ENCODE data around the gene DNAL4. TPM values are rescaled to one million over a fixed set of nuclear protein-coding genes. Genes with fewer than 3 reads are reported as not detected.

The DNAL4 gene
- total RNA-seq, 1 donor from 2014 or later, result 7.6 TPM

DNA sequence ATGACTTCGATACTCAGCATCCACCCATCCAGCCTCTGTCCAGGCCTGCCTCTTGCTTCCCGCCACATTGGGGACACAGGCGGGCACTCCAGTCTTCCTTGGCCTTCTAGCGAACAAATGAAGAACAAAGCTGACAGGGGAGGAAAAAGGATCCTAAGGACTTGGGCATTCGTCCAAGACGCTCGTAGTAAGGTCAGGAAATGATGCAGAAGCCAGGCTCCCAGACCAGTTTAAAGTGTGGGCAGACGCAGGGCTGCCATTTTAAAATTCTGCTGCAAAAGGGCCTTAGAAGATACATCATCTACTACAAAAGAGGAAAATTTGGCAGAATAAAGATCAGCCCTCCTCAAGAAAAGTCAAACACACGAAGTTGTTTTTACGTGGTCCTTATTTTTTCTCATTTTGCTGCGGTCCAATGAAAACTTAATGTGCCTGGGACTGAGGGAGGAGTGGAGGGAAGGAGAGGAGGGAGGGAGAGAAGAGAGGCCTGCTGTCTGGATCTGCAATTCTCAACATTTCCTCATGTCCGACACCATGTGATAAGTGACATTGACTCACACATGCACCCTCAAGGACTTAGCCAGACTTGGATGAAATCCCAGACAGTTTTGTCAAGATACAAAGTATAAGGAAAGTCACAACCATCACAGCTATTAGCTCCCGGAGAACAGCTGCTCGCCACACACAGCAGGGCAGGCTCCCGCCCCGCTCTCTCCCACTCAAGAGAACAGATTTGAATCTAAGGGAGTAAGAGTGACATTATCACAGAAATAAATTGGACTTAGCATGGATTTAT, 5.7 kb downstream of the DNAL4 start:
- intact Hi-C loops (cut with micrococcal nuclease), result no loop called here

DNA sequence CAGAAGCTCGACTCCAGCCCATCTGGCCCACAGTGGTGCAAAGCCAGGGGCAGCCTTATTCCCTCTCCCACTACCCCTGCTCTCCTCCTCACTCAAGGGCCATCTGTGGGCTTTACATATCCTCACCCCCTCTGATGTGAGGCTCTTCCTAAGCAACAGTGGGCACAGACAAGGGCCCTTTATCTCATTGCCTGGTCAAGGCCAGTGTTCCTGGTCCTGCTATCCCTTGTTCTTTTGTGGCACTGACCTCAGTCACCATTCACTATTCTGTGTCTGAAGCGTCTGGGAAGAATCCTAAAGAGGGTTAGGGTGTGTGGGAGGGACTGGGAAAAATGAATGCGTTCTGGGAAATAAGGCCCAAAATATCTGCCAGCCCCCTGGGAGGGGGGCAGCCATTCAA, 7.3 kb downstream of the DNAL4 start:
- intact Hi-C loops (cut with micrococcal nuclease), result no loop called here

DNA sequence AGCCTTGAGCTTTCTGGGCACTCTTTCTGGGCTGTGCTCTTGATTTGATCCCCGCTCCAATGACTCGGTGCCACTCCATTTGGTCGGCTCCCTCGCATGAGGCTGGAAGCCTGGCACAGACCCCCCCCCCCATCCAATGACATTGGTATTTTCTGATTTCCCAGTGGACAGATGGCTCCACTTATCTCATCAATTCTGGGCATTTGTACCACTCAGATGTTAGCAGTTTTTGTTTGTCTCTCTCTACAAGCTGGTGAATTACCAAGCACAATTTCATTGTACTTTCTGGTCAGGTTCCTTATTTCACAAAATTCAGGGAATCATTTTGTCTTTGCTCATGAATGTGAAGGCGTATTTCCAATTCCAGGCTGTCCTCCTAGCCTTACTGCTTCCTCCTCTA, 9.1 kb downstream of the DNAL4 start:
- intact Hi-C loops (cut with micrococcal nuclease), result no loop called here

DNA sequence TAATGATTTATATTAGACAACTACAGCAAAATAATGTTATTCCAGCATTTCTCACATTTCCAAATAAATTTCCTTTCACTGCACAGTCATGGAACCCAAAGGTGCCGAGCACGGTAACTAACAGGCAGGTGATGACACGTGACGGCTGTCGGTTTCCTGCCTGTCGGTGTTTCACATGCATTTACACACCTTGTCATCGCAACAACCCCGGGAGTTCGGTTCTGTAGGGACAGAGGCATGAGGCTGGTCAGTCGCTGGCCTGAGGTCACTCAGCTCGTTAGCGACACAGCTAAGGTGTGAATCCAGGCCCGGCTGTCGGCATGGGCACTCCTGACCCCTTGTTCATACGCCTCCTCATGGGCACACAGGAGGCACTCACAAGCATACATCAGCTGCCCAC, 9.9 kb downstream of the DNAL4 start:
- intact Hi-C loops (cut with micrococcal nuclease), result no loop called here

DNA sequence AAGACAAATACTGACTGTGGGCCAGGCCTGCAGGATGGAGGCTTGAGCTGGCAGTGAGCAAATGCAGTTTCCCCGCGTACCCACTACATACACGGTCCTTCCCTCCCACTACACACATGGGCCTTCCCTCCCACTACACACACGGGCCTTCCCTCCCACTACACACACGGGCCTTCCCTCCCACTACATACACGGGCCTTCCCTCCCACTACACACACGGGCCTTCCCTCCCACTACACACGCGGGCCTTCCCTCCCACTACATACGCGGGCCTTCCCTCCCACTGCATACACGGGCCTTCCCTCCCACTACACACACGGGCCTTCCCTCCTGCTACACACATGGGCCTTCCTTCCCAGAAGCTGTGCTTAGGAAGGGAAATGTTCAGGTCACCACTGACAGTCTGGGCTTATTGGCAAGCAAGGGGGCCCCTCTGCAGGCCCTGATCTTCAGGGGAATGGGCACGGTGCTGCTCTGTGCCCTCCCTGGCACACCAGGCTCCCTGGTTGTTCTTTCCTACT, 10.8 kb downstream of the DNAL4 start:
- intact Hi-C loops (cut with micrococcal nuclease), result no loop called here

DNA sequence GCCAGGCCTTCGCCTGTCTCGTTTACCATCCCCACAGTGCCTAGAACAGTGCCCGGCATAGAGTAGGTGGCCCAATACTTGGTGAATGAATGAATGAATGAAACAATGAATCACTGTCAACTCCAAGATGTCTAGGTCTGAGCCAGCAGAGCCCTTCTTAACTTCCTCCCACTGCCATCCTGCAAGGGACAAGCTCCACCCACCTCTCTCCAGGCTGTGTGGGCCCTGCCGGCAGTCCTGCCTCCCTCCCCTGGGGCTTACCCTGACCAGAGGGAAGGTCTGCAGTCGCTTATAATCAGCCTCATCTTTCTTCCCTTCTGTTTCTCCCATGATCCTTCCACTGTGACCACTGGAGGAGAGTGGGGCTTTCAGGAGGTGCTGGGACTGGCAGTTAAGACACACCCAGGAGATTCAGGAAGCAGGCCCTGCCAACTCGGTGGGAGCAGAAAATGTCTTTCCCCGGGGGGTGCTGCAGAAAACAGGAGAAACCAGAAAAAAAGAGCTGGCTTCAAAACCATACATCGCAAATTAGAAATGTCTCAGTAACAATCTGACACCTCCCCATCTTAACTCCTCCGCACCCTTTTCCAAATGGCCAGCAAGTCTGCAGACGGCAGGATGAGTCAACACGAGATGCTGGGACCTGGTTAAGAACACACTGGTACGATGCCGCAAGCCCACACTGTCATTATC, 11.4 kb downstream of the DNAL4 start:
- intact Hi-C loops (cut with micrococcal nuclease), result no loop called here

DNA sequence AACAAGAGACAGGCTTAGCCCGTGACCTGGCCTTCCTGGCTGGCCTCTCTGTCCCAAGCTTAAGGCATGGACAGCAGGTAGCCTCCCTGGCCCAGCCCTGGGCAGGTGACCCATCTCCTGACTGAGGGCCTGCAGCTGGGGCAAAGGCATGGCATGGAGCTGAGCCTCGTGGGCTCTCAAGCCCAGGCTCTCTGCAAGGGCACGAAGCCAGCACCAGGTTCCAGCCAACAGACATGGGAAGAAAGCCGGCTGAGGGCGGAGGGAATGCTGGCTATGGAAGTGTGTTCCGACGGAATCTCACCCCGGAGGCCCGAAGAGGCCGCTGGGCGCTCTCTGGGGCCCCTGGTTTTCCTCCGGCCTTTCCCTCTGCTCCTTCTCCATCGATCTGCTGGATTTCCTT, 12.9 kb downstream of the DNAL4 start:
- intact Hi-C loops (cut with micrococcal nuclease), result no loop called here

DNA sequence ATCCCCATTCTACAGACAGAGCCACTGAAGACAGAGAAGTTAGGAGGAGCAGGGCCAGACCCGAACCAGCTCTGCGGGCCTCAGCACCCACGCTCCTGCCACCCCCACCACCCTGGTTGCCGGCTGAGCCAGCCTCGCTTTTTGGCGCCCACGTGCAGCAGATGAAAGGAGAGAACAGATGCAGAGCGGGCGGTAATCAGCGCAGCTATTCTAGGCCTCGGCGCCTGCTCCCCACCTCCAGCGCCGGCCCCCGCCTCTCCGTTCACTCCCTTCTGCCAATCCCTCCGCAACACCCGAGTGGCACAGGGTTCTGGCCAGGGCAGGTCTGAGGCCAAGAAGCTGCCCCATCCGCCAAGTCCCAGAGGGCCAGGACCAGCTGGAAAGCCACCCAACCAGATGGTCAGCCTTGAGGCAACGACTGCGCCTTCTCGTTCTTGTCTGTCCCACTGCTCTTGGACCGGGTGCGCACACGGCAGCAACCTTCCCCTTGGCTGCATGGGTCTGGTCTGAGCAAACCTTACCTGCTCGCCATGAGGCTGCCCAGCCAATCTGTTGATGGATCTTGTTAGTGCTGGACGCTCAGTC, 16.8 kb downstream of the DNAL4 start:
- intact Hi-C loops (cut with micrococcal nuclease), result no loop called here

DNA sequence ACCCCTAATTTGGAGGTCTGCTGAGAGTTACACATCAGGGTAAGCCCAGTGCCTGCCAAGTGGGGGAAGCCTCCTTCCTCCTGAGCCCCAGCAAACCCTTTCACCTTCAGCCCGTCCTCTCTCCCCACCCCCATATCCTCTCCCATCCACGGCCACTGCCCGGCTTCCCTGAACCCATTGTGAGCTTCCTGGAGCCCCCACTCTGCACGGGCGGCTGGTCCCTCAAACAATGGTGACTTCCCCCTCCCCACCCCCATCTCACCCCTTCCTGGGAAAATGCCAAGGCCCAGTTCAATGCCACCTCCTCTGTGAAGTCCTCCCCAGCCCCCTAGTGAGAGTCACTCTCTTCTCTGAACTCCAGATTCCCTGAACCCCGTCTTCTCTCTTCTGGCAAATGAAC, 17.9 kb downstream of the DNAL4 start:
- intact Hi-C loops (cut with micrococcal nuclease), result no loop called here

DNA sequence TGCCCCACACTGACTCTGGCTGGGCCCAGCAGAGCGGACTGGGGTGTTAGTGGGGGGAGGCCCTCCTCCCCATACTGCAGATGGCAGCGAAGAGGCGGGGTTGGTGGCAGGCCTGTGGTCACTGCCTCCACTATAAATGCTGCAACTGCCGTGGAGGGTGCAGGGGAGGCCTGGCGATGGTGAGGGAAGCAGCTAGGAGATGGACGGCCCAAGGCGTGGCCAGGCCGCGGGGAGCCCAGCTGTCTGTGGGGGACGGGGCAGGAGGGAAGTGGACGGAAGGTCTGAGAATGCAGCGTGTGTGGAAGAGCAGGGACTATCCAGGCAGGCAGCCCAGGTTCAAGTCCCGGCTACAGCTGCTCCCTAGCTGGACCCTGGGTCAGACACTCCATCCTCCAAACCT, 18.3 kb downstream of the DNAL4 start:
- intact Hi-C loops (cut with micrococcal nuclease), result no loop called here

DNA sequence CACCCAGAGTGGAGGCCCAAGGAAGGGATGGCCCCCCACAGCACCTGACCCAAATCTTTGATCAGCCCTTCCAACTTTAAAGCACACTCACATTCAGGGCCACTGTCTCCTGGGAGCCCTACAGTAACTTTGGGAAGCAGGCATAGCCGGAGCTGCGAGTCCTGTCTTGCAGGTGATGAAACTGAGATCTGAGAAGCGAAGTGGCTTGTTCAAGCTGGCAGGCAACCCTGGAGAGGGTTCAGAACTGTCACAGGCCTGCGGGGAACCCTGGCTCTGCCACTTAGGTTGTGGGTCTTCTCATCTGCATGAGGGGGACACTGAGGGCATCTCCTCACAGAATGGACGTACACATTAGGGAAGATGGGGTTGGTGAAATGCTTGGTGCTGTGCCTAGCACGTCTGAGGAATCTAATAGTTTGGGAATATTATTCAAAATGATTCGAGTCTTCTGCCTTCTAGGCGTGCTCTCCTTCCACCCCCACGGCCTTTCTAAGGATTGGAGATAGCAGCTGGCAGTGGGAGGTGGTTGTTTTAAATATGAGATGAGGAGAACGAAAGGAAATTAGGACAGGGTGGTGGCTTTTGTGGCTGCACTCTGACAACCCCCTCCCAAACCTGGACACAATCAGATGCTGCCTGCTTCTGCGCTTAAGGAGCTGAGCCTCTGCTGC, 19.3 kb downstream of the DNAL4 start:
- intact Hi-C loops (cut with micrococcal nuclease), result no loop called here

DNA sequence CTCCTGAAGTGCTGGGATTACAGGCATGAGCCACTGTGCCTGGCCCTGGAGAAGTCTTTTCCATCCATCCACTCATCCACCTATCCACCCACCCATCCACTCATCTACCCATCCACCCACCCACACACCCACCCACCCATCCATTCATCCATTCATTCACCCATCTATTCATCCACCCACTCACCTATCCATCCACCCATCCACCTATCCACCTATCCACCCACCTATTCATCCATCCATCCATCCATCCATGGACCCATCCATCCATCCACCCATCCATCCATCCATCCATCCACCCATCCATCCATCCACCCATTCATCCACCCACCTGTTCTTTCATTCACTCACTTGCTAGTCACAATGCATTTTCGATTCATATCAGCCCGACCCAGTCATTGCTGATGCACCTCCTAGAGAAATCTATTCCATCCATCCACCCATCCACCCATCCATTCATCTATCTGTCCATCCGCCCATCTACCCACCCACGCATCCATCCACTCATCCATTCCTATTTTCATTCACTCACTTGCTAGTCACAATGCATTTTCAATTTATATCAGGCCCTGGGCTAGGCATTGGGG, 20.5 kb downstream of the DNAL4 start:
- intact Hi-C loops (cut with micrococcal nuclease), result no loop called here

DNA sequence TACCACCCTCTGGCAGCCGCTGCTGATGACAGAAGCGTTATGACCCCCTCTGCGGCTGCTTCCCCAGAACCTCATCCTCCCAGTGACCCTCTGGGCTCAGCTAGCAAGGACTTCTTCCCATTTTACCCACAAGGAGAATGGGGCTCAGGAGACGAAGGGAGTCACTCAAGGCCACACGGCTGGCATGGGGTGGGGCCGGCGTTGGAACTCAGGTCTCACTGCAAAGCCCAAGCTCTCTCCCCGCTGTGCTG, 21.4 kb downstream of the DNAL4 start:
- intact Hi-C loops (cut with micrococcal nuclease), result no loop called here

DNA sequence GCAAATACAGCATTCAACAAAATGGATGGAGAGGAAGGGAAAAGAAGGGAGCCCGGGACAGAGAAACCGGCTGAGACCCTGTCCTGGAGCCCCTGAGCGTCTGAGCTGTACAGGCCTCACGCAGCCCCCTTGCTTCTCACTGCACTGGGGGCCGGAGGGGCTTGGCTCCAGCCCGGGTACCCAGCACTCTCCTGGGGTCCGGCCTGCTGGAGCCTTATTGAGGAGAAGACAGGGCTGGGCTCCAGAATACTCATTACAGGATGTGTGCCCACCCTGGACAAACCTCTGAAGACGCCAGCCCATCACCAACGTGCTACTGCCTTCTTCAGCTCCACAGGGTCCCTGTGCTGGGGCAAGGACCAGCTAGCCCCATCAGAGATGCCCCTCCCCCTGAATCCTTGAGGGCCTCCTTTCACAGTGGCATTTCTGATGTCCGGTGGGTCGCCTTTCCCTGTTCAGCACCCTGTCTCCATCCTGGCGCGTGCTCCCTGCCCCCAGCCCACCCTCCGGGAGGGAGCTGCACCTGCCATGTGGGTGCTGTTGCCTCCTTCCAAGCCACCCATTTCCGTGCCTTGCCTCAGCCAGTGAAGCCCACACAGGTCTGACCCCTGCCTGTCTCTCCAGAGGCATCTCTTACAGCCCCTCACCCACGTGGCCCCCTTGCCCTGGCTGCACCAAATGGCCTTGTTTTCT, 23.5 kb downstream of the DNAL4 start:
- intact Hi-C loops (cut with micrococcal nuclease), result no loop called here

DNA sequence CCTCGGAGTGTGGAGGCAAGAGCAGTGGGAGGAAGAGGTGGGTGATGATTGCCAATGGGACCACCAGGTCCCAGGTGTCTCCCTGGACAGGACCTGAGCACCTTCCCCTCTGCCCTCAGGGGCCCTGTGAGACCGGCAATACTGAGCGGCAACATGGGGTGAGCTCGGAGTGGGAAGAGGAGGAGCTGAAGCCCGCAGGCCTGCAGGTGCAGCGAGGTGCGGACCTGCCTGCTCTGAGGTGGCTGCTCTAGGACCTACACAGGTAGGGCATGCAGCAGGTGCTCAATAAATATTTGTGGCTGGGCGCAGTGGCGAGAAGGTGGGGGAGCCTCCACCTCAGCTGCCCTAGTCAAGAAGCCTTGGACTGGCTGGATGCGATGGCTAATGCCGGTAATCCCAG, 25.9 kb downstream of the DNAL4 start:
- intact Hi-C loops (cut with micrococcal nuclease), result no loop called here

DNA sequence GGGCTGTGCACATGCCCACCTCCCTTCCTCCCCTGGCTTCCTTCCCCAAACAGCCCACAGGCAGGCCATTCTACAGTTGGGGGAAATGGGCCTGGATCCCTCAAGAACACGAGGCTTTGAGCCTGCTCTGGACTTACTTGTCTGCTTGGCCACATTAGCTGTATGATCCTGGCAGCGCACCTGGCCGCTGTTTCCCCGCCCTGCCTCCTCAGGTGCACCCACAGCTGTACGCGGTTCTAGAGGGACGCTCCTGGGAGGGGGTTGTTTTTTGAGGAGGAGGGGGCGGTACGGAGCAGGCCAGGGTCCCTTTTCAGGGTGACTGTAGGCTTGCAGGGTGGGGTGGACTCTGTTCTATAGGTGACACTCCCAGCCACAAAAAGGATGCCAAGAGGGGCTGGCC, 26.6 kb downstream of the DNAL4 start:
- intact Hi-C loops (cut with micrococcal nuclease), result no loop called here

DNA sequence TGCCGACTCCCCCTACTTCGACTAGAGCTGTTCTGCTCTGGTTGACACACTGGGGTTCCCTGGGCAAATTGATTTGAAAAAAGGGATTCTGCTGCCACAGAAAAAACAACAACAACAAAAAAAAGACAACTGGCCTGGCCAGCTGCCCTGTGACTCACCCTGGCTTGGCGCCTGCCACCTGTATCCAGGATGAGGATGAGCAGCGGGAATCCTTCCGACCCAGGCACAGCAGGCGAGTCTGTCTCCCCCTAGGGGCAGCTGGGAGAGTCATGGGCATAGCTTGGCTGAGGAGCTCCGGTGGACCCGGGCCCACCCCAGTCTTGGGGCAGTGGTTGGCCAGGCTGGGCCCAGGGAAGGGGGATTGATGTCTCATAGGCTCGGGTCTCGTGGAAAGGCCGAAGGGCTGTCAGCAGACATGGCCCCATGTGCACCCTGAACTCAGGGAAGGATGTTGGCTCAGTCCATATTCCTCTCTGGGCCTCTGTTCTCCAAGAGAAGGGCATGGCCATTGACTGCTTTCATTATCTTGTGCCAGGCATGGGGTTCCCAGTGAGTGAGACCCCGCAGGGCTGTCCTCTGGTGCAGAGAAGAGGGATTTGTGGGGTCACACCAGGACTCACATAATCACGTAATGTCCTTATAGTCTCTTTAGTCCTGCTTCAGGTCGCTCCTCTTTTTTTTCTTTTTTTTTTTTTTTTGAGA, 27.7 kb downstream of the DNAL4 start:
- intact Hi-C loops (cut with micrococcal nuclease), result no loop called here

DNA sequence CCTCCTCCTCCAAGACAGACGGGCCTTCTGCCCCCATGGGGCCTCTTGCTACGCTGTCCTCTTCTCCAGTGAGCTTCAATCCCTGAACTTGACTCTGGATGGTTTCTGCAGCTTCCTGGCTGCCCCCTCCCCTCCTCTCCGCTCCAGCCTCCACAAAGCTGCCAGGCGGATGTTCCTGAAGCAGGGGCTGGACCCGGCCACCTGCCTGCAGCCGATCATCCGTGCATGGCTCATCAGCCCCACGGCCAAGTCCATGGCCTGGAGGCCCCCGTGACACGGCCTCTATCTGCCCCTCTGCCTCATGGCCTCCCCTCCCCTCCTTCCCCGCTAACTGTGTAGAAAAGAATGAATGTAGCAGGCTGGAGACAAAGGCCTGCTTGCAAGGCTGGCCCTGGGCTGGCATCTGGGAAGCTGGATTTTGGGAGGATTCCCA, 31.4 kb downstream of the DNAL4 start:
- intact Hi-C loops (cut with micrococcal nuclease), result no loop called here

DNA sequence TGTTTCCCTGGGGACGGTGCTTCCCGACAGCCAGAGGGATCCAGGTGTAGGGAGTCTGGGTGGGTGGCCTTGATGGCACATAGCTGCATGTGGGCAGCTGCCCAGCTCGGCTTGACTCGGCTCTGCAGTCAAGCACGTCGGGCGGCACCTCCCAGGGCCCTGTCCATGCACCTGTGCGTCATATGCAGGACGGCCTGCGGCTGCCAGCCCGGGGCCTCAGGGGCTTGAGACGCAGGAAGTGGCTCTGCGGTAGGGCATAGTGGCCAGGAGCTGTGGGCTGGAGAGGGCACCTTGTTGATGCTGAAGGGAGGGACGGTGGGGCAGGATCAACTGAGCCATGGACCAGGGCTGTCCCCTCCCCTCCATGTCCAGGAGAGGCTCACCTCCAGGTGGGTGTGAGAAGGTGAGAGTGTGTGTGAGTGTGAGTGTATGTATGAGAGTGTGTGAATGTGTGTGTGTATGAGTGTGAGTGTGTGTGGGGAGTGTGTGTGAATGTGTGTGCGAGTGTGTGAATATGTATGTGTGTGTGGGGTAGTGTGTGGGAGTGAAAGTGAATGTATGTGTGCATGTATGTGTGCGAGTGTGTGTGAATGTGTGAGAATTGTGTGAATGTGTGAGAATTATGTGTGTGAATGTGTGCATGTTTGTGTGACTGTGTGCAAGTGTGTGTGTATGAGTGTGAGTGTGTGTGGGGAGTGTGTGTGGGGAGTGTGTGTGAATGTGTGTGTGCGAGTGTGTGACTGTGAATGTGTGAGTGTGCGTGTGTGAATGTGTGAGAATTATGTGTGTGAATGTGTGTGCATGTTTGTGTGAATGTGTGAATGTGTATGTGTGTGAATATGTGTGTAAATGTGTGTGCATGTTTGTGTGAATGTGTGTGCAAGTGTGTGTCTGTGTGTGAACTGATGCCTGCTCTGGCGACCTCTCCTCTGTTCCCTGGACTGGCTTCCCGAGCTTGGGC, 32.5 kb downstream of the DNAL4 start:
- intact Hi-C loops (cut with micrococcal nuclease), result no loop called here
